ENCODE results near the gene MAD2L2.

The MAD2L2 gene

DNA sequence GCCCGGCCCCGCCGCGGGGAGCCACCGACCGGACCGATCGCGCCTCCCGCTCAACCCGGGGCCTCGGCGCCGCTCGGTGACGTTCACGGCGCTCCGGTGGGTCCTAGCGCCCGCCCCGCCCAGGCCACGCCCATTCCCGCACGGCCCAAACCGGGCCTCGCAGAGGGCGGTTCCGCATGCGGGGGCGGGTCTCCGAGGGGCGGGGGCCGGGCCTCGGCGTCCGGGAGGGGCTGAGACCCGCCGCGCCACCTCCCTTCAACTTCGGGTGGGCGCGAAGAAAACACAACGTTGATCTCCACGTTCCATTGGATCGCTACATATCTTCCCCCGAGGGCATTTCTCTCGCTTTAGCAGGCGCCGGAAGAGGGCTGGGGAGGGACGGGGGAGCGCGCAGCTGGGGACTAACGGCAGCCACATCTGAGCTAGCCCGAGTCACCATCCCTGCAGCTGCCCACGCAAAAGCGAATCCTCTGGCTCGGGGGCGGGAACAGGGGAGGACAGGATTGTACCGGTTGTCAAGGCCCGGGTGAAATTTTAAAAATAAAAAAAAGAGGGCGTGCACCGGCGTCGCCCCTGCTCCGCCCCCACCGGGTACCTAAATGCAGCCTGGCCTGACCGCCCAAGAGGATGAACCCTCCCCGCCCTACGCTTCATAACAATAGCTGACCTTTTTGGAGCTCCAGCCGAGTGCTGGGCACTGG is at the start of gene MAD2L2:
MAD2L2 (minus strand) TSS at position 78 of the 701 bp plus-strand sequence. CDS start 547 bp downstream, outside the sequence.
- peak; percentile 94 for DNase-seq

GRCh38 chr1:11730429-11730891 is 49.5 kb upstream of the MAD2L2 start:
- DNase-seq: no peak

DNA sequence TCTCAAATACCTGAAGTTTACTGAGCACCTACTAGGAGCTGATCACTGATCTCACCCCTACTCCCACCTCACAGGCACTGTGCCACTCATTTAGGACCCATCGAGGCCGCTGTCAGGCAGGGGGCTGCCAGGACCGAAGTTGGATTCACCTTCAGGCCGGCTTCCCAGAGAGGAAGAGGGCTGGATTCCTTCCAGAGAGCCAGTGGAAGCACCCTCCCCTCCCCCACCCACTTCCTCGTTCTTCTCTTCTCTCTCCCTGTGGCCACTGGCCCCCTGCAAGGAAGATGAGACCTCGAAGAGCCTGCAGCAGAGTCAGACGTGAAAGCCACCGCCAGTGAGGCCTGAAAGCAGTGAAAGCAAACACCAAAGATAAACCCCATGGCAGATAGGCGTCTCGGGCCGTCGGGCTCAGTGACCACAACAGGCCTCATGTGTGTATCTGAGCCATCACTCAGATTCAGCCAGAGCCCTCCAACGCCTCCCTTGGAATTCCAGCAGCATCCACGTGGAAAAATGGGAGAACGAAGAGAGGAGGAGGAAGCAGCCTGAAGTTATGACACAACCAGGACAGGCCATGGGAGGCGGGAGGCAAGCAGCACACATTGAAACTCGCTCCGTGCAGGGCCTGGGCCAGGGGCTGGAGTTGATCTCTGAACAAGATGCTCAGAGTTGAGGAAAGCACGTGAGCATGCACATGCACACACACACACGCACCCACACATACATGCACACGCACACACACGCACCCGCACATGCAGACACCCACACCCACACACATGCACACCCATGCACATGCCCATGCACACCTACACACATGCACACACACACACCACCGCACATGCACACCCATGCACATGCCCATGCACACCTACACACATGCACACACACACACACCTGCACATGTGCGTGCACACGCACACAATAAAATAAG is 48.8 kb upstream of the MAD2L2 start:
- no peak for DNase-seq

GRCh38 chr1:11729155-11729497 is 48.2 kb upstream of the MAD2L2 start:
- DNase-seq: no peak

- DNase-seq: no peak
Observed at GRCh38 chr1:11728126-11728806, 47.3 kb upstream of the MAD2L2 start.

DNA sequence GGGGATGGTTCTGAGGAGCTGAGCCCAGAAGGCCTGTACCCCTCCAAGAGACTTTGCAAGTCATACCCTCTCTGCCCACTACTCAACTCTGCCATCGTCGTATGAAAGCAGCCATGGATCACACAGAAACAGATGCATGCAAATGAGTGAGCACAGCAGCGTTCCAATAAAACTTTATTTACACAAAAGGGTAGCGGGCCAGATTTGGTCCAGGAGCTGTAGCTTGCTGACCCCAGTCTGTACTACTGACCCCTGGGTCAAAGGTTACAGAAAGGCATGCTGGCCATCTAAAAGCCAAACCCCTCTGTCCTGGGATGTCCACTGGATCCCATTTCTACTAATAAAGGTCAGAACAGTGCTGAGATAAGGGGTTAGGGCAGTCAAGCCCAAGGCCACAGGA is 46.2 kb upstream of the MAD2L2 start:
- DNase-seq: no peak

- no peak for DNase-seq
Observed at GRCh38 chr1:11725616-11726015, 44.7 kb upstream of the MAD2L2 start.

GRCh38 chr1:11722538-11722937 is 41.6 kb upstream of the MAD2L2 start:
- DNase-seq: no peak

GRCh38 chr1:11721311-11721710 is 40.4 kb upstream of the MAD2L2 start:
- DNase-seq: no peak

GRCh38 chr1:11720525-11720924 is 39.6 kb upstream of the MAD2L2 start:
- DNase-seq: no peak

GRCh38 chr1:11720033-11720376 is 39.1 kb upstream of the MAD2L2 start:
- DNase-seq: no peak

DNA sequence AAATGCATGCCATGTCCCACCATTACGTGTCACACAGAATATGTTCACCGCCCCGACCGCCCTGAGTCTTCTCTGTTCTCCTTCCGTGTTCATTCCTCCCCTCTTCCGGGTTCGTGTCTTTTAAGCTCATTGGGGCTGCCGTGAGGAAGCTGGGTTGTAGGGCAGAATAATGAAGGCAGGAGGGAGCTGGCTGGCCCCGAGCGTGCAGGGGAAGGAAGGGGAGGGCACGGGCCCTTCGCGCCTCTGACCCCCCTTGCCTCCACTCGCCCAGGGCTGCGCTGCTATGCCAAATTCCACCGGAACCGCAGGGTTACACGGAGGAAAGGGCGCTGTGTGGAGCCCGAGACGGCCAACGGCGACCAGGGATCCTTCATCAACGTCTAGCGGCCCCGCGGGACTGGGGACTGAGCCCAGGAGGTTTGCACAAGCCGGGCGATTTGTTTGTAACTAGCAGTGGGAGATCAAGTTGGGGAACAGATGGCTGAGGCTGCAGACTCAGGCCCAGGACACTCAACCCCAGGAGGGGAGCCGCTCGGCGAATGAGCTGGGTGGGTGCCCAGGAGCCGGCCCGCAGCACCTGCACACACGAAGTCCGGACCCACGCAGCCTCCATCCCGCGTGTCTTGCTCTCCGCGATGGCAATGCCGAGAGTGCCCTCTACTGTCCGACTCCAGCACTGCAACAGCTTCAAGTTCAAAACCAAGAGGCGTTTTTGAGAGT is 38.5 kb upstream of the MAD2L2 start:
- peak; percentile 87 for DNase-seq

DNA sequence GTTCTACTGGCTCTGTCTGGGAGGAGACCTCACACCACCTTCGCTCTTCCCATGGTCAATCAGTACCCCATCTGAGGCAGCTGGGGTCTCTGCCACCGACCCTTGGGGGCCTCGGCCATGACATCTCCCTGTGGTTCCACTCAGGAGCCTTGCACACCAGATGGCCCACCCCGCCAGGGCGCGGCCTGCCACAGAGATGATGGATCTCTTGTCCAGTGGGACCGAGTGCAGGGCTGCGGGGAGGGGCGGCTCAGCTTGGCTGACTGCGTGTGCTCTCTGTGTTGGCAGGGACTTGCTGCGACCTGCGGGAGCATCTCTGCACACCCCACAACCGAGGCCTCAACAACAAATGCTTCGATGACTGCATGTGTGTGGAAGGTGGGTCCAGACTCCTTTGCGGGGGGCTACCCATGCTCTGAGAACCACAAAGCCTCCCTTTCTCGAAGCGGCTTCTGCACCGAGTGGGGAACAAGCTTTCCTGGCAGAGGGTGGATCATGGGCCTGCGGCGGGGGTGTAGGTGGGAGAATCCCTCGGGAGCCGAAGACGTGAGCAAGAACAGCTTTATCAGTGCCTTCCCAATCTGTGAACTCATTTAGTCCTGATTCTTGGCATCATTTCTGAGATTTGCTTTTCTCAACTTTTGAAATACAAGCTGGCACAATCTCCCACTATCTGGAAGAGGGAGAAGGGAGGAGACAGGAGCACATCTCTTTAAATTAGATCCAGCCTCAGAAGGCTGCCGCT is 34.1 kb upstream of the MAD2L2 start:
- DNase-seq: no peak

GRCh38 chr1:11713095-11713494 is 32.1 kb upstream of the MAD2L2 start:
- DNase-seq: no peak

DNA sequence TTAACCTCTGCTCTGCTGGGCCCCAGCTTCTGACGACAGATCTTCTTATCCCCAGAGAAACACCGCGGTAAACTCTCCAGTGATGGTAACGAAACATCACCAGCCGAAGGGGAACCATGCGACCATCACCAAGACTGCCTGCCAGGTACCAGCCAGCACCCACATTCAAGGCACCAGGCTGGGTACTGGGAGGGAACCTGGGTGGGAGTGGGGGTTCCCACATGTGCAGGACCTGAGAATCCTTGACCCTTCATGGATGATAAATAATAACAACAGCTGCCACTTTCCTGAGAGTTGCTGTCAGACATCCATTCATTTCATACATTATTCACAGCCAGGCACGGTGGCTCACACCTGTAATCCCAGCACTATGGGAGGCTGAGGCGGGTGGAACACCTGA is 31.3 kb upstream of the MAD2L2 start:
- no peak for DNase-seq

DNA sequence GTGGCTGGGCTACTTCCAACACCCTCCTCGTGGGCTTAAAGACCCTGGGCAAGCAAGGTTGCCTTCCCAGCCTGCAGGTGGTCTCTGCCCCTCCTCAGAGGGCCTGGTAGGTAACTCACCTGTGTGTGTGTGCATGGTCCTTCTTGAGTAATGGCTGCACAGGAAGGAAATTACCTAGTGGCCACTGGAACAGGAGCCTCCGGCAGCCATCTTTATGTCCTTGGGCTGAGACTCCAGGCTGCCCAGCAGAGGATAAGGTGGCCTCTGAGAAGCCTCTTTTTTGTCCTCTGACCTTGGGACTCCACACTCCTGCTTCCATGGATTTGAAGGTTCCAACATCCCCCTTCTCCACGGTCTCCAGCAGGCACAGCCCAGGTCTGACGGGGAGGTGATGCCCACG is 30.5 kb upstream of the MAD2L2 start:
- no peak for DNase-seq

GRCh38 chr1:11708554-11709350 is 27.8 kb upstream of the MAD2L2 start:
- DNase-seq: no peak

DNA sequence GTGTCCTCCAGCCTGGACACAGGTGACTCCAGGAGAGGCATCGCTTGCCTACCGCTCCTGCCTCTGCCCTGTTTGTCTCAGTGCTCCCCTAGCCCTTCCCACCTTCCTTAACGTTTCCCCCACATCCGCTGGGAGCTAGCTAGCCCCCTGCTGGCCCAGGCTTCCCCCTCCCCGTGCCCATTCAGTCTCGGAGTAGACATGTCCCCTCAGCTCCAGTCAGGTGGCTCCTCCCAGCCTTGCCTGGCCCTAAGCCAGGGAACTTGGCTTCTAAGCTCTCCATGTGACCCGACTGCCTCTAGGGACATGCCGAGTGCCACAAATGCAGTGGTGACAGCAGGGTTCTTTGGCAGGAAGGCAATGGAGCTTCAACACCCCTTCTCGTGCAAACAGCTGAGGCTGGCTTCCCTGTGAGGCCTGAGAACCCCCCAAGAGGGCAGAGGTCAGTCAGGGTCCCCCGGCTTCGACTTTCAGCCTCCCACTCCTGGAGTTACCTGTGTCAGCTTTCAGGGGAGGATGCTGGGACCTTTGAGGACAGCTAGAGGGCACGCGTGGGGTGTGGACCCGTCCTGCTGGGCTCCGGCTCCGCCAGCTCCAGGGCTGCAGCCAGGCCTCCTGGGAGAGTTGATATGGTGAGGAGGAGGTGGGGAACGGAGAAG is 26.8 kb upstream of the MAD2L2 start:
- no peak for DNase-seq

- DNase-seq: no peak
Observed at GRCh38 chr1:11706292-11706691, 25.3 kb upstream of the MAD2L2 start.

- no peak for DNase-seq
Observed at GRCh38 chr1:11705596-11705995, 24.6 kb upstream of the MAD2L2 start.

Data from activated naive CD4-positive, alpha-beta T cell treated with anti-CD3 and anti-CD28 coated beads, Interleukin-2, amount 50 U/mL, for 16 hours (primary cell).